Neutrophil (primary cell): ENCODE results near the gene PEX11B.
A peak's percentile ranks its signal among the peaks of the same experiment; 100 is the strongest.

Experiments used
- H3K27ac ChIP-seq: fragments of 200-600 bp; sonication (generic); 2 replicates; pipeline ENCODE4 v1.5.1; 2016; ENCODE audit warnings: mild to moderate bottlenecking, moderate library complexity
- H3K27me3 ChIP-seq: fragments of 200-600 bp; sonication (generic); 2 replicates; pipeline ENCODE4 v1.6.0; 2016; ENCODE audit warnings: mild to moderate bottlenecking
- H3K36me3 ChIP-seq: fragments of 200-600 bp; sonication (generic); 2 replicates; pipeline ENCODE4 v1.5.1; 2017
- H3K4me1 ChIP-seq, 2 experiments: fragments of 200-600 bp in 1 of 2; sonication (generic) in 1 of 2; 1 replicate in 1 of 2; 2 replicates in 1 of 2; pipeline versions ENCODE4 v1.5.1 to v1.6.1; 2013 to 2016; ENCODE audit warnings: low read depth in 1 of 2, low read length in 1 of 2, mild to moderate bottlenecking in 1 of 2, moderate library complexity in 1 of 2; ENCODE audit not compliant: control insufficient read depth in 1 of 2, insufficient read depth in 1 of 2
- H3K4me3 ChIP-seq, 2 experiments: fragments of 200-600 bp in 1 of 2; sonication (generic) in 1 of 2; 1 replicate in 1 of 2; 2 replicates in 1 of 2; pipeline ENCODE4 v1.5.1; 2013 to 2016; ENCODE audit warnings: low read depth in 1 of 2, low read length in 1 of 2, mild to moderate bottlenecking in 1 of 2, moderate library complexity in 1 of 2
- H3K9me3 ChIP-seq: fragments of 200-600 bp; sonication (generic); 2 replicates; pipeline ENCODE4 v1.5.1; 2016
- TF ChIP-seq, protein P1 (sequence below): fragments of 200-600 bp; sonication (generic); IDR thresholded peaks from 2 replicates; pipeline ENCODE4 v1.5.1; 2016; ENCODE audit warnings: antibody characterized with exemption

PEX11B gene

GRCh38 chr1:145963265-145964019, 44.9 kb upstream of the PEX11B start:
- H3K4me3 ChIP-seq, result peak overlapping the region; percentile 67 to 80
- peaks cover 64 to 67% of the 10 kb centered on the region in 2 experiments for H3K4me1 ChIP-seq
- TF ChIP-seq, protein P1, sequence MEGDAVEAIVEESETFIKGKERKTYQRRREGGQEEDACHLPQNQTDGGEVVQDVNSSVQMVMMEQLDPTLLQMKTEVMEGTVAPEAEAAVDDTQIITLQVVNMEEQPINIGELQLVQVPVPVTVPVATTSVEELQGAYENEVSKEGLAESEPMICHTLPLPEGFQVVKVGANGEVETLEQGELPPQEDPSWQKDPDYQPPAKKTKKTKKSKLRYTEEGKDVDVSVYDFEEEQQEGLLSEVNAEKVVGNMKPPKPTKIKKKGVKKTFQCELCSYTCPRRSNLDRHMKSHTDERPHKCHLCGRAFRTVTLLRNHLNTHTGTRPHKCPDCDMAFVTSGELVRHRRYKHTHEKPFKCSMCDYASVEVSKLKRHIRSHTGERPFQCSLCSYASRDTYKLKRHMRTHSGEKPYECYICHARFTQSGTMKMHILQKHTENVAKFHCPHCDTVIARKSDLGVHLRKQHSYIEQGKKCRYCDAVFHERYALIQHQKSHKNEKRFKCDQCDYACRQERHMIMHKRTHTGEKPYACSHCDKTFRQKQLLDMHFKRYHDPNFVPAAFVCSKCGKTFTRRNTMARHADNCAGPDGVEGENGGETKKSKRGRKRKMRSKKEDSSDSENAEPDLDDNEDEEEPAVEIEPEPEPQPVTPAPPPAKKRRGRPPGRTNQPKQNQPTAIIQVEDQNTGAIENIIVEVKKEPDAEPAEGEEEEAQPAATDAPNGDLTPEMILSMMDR, result no peak
- no peaks in the 10 kb centered on the region for H3K9me3 ChIP-seq
- peak overlapping the region; percentile 65 for H3K27ac ChIP-seq
- H3K36me3 ChIP-seq, result no peaks in the 10 kb centered on the region
- H3K27me3 ChIP-seq, result peaks cover 47% of the 10 kb centered on the region

DNA sequence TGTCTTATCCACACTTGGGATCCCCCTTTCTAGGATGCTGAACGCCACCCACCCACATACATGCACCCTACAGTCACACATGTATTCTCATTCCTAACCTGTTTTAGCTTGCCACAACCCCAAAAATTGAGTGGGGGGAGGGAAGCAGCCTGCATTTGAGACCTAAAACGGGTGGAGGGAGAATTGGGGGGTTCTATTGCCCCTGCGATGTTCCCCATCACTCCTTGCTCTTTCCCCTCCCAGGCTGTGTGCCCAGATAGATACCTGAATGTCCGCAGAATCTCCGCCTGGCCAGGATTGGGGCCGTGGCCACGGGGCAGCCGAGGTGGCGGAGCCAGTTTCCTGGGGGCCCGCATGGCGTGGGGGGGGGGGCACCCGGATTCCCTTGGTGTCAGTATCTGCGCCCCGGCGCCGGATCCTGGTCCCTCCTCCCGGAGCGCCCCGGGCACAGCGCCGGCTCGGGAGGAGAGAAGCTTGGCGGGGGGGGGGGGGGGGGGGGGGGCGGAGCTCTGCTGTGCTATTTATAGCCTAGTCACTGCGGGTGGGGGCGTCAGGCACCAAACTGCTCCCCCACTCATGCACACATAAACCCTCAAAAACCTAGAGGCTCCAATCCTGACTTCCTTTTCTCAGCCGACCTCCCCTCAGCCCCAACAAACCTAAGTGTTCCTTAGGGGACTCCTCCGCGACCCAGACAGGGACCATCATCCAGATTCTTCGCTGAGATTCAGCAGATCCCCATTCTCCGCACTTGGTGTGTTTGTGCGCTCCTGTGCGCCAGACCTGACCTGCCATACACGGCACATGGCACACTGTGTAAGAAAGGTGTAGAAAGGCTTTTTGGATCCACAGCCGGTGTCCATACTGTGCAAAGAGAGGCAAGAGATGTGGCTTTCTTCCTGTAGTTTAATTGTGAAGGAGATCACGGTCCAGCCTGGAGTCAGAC, 43.9 kb upstream of the PEX11B start:
- Histone ChIP-seq H3K9me3 (no peaks in the 10 kb centered on the region), H3K4me3 (peak overlapping the region; percentile 66 to 71), H3K27ac (no peak overlapping the region), H3K4me1 (peaks cover 71 to 73% of the 10 kb centered on the region in 2 experiments), H3K27me3 (peaks cover 47% of the 10 kb centered on the region), H3K36me3 (no peaks in the 10 kb centered on the region)
- TF ChIP-seq, protein P1, result no peak

- Histone ChIP-seq H3K4me1 (peaks cover 80 to 81% of the 10 kb centered on the region in 2 experiments), H3K36me3 (no peaks in the 10 kb centered on the region)
Observed at GRCh38 chr1:145961425-145962156, 43.1 kb upstream of the PEX11B start.

DNA sequence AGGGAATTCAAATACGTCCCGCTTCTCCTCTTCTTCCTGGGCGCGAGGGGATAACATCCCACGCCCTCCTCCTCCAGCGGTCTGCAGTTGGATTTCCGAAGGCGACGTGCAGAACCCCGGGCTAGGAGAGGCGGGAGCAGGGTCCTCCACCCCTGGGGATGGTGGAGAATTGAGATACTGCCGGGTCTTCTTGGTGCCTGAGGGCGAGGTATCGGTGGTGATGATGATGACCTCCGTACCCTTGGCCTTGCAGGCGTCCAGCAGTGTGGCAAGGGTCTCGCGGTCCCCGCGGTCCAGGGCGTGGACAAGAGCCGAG, 42.5 kb upstream of the PEX11B start:
- Histone ChIP-seq H3K4me1 (peaks cover 84 to 85% of the 10 kb centered on the region in 2 experiments), H3K4me3 (peak overlapping the region; percentile 66 to 71), H3K27ac (no peak overlapping the region), H3K36me3 (no peaks in the 10 kb centered on the region), H3K9me3 (no peaks in the 10 kb centered on the region), H3K27me3 (peaks cover 47% of the 10 kb centered on the region)
- TF ChIP-seq, protein P1, result no peak

More at GRCh38 chr1:145961425-145962156, 43.1 kb upstream of the PEX11B start:
- no peaks in the 10 kb centered on the region for H3K9me3 ChIP-seq
- H3K4me3 ChIP-seq, result peak overlapping the region; percentile 66 to 71
- peaks cover 47% of the 10 kb centered on the region for H3K27me3 ChIP-seq
- TF ChIP-seq, protein P1, result no peak
- no peak overlapping the region for H3K27ac ChIP-seq

GRCh38 chr1:145960468-145961108, 42.1 kb upstream of the PEX11B start:
- Histone ChIP-seq H3K4me1 (peaks cover 84 to 90% of the 10 kb centered on the region in 2 experiments), H3K27me3 (peaks cover 47% of the 10 kb centered on the region), H3K27ac (peak overlapping the region; percentile 26), H3K4me3 (peak overlapping the region; percentile 66 to 71), H3K36me3 (no peaks in the 10 kb centered on the region), H3K9me3 (no peaks in the 10 kb centered on the region)
- TF ChIP-seq, protein P1, result no peak
